ENCODE measurements around the gene FPR2. TPM values are rescaled to one million over a fixed set of nuclear protein-coding genes. Genes with fewer than 3 reads are reported as not detected.

FPR2 gene
- total and polyA plus RNA-seq, 10 of the 15 experiments (the other 5 are each of a cell fraction or from before 2014, with no cell fraction given) = not detected

DNA sequence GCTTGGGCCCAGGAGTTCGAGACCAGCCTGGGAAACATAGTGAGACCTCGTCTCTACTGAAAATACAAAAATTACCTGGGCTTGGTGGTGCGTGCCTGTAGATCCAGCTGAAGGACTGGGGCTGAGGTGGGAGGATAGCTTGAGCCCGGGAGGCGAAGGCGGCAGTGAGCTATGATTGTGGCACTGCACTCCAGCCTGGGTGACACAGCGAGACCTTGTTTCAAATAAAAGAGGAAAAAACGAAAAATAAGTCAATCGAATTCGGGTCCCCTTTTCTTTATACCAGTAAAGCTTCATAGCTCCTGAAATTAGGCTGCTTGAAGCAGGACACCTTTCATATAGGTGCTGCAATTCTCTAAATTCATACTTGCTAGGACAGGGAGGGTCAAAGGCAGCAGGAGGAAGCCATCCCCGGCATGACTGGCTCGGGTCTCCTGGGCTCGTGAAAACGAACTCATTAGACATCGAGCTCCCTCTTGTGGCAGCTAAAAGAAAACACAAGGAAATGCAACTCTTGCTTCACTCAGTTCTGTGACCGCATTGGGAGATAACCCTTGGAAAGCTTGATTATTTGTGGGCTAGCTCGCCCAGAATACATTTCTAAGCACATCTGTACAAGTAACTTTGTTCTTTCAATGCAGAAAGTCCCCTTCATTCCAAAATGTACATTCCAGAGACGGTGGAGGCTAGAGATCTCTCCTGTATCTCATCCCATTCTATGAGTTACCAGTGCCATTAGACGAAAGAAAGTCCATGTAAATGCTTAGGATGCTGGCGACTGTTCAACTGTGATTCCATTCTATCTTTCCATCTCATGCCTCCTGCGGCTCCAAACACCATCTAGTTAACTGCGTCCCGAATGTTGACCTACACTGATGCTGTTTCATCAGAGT, 16.8 kb downstream of the FPR2 start:
- no peaks in the 10 kb centered on the region; the same call in 1 of the 2 replicates for H3K4me1 ChIP-seq (ENCODE audit: control insufficient read depth, insufficient read depth, low read length)
- H3K9ac ChIP-seq (ENCODE audit: control insufficient read depth, insufficient read depth, low read length) = no peak overlapping the region
- DNase-seq (ENCODE audit: low read depth, low spot score) (no peak), ATAC-seq (peak; percentile 63), FAIRE-seq (peak; percentile 72)
- ChIA-PET CTCF (interaction anchor here (0.7 to 2.3 kb wide), 24 partner anchors 8 to 460 kb away, joined by 3 to 12 read pairs (median 4); partner anchors contain the start of genes FPR1 and SIGLEC10), RAD21 (ENCODE audit: unreplicated experiment) (interaction anchor here (1.0 to 1.6 kb wide), 8 partner anchors 68 to 460 kb away, joined by 3 to 7 read pairs (median 4); no protein-coding TSS in a partner anchor), POLR2A (no interaction called here), SMC1A (ENCODE audit: uncharacterized antibody, unreplicated experiment) (interaction anchor here (0.9 to 1.6 kb wide), 9 partner anchors 8 to 460 kb away, joined by 3 to 6 read pairs (median 4); partner anchors contain the start of gene SIGLEC10)
- no peaks in the 10 kb centered on the region for H4K20me1 ChIP-seq (ENCODE audit: control insufficient read depth, insufficient read depth)
- no peak overlapping the region for H2AFZ ChIP-seq (ENCODE audit: control insufficient read depth, low read depth, low read length)
- H3K4me2 ChIP-seq (ENCODE audit: control insufficient read depth, insufficient read depth) = no peak overlapping the region
- H3K4me3 ChIP-seq = no peak overlapping the region
- in situ Hi-C loops (cut with MboI) (no loop called here), intact Hi-C loops (cut with micrococcal nuclease; ENCODE audit: unreplicated experiment) (no loop called here)
- no peaks in the 10 kb centered on the region for H3K36me3 ChIP-seq (ENCODE audit: control insufficient read depth in 2 of 2, insufficient read depth in 2 of 2, low read length in 1 of 2)
- 25% methylated on average over 23 of the region's 23 CpGs for WGBS (ENCODE audit: insufficient coverage, insufficient replicate concordance, low lambda C conversion rate, missing lambda C conversion rate)
- no peaks in the 10 kb centered on the region for H3K79me2 ChIP-seq (ENCODE audit: control insufficient read depth, insufficient read depth, low read length)
- H3K27ac ChIP-seq (ENCODE audit: control insufficient read depth, insufficient read depth) = no peak overlapping the region
- H3K27me3 ChIP-seq (replicated peaks in 1 of 2; ENCODE audit: control insufficient read depth in 2 of 2, insufficient read depth in 2 of 2, low read length in 1 of 2) = no peaks in the 10 kb centered on the region
- BruUV-seq (replicated peaks) = no TSS peak
- TF ChIP-seq YY1 (IDR thresholded peaks at IDR 0.05; ENCODE audit: low read depth, low read length) (peak; percentile 46; the same call in 1 of the 2 replicates), RAD21 (IDR thresholded peaks at IDR 0.05; ENCODE audit: insufficient read depth, low read depth, low read length) (peak; percentile 66), IKZF1 (conservative IDR thresholded peaks at IDR 0.05) (0 out of 2 replicates have a peak, but pooled peaks have one; percentile 16), RAD51 (IDR thresholded peaks at IDR 0.05) (no peak), ZNF207 (IDR thresholded peaks at IDR 0.05; ENCODE audit: borderline replicate concordance) (0 out of 2 replicates have a peak, but pooled peaks have one; percentile 52), SMC3 (IDR thresholded peaks at IDR 0.05; ENCODE audit: borderline replicate concordance, low read length) (peak; percentile 38; the same call in 1 of the 2 replicates)
- TF ChIP-seq, protein P1, sequence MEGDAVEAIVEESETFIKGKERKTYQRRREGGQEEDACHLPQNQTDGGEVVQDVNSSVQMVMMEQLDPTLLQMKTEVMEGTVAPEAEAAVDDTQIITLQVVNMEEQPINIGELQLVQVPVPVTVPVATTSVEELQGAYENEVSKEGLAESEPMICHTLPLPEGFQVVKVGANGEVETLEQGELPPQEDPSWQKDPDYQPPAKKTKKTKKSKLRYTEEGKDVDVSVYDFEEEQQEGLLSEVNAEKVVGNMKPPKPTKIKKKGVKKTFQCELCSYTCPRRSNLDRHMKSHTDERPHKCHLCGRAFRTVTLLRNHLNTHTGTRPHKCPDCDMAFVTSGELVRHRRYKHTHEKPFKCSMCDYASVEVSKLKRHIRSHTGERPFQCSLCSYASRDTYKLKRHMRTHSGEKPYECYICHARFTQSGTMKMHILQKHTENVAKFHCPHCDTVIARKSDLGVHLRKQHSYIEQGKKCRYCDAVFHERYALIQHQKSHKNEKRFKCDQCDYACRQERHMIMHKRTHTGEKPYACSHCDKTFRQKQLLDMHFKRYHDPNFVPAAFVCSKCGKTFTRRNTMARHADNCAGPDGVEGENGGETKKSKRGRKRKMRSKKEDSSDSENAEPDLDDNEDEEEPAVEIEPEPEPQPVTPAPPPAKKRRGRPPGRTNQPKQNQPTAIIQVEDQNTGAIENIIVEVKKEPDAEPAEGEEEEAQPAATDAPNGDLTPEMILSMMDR (IDR thresholded peaks at IDR 0.05 in 2 of 3, conservative IDR thresholded peaks at IDR 0.05 in 1 of 3; ENCODE audit: control insufficient read depth in 2 of 3, extremely low read depth in 1 of 3, insufficient read depth in 1 of 3, low read depth in 3 of 3, low read length in 3 of 3) = peak; percentile 50 to 63 (median 55); a peak in 4 of 6 replicates
- TF ChIP-seq, protein P2, sequence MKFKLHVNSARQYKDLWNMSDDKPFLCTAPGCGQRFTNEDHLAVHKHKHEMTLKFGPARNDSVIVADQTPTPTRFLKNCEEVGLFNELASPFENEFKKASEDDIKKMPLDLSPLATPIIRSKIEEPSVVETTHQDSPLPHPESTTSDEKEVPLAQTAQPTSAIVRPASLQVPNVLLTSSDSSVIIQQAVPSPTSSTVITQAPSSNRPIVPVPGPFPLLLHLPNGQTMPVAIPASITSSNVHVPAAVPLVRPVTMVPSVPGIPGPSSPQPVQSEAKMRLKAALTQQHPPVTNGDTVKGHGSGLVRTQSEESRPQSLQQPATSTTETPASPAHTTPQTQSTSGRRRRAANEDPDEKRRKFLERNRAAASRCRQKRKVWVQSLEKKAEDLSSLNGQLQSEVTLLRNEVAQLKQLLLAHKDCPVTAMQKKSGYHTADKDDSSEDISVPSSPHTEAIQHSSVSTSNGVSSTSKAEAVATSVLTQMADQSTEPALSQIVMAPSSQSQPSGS (IDR thresholded peaks at IDR 0.05; ENCODE audit: low read length) = no peak
- H3K9me3 ChIP-seq (replicated peaks; ENCODE audit: control insufficient read depth, insufficient read depth, low read length) = no peaks in the 10 kb centered on the region; the same call in 2 of the 3 replicates

Data from GM12878 (cell line).